ENCODE measurements around the gene PTPRU.
A peak's percentile ranks its signal among the peaks of the same experiment; 100 is the strongest.

The PTPRU gene

GRCh38 chr1:29342351-29342750 lies 106.0 kb downstream of the PTPRU start:
- TF ChIP-seq ZNF548 (tag by site-specific recombination; IDR thresholded peaks at IDR 0.05) (no peak), ZNF623 (tag by site-specific recombination; IDR thresholded peaks at IDR 0.05) (no peak), ZNF146 (tag by site-specific recombination; IDR thresholded peaks at IDR 0.05) (no peak), ZNF664 (tag by site-specific recombination; IDR thresholded peaks at IDR 0.05) (no peak), BCL11A (tag by site-specific recombination; IDR thresholded peaks at IDR 0.05; ENCODE audit: low read depth) (no peak), GLI4 (tag by site-specific recombination; IDR thresholded peaks at IDR 0.05) (no peak), ZNF133 (tag by site-specific recombination; IDR thresholded peaks at IDR 0.05) (no peak), OSR2 (tag by site-specific recombination; IDR thresholded peaks at IDR 0.05) (no peak), ZNF138 (tag by site-specific recombination; IDR thresholded peaks at IDR 0.05; ENCODE audit: borderline replicate concordance) (no peak), ZNF560 (tag by site-specific recombination; IDR thresholded peaks at IDR 0.05; ENCODE audit: borderline replicate concordance) (no peak), ZNF366 (tag by site-specific recombination; conservative IDR thresholded peaks at IDR 0.05) (no peak), GLIS1 (tag by site-specific recombination; IDR thresholded peaks at IDR 0.05) (no peak)
- ChIA-PET CTCF (interaction anchor here (0.9 to 3.7 kb wide), 5 partner anchors 11 to 81 kb away, joined by 3 to 35 read pairs (median 4); no protein-coding TSS in a partner anchor), POLR2A (interaction anchor here (0.6 kb wide), 1 partner anchor 12 kb away, joined by 3 read pairs; no protein-coding TSS in a partner anchor)
- Histone ChIP-seq H3K27ac (ENCODE audit: extremely low read depth, low read depth, low read length) (no peak overlapping the region), H3K4me1 (ENCODE audit: control insufficient read depth, insufficient read depth, low read length) (no peaks in the 10 kb centered on the region), H3K4me3 (ENCODE audit: low read depth, low read length) (no peak overlapping the region), H3K9me3 (ENCODE audit: control insufficient read depth, insufficient read depth, low read depth, low read length) (no peaks in the 10 kb centered on the region), H3K36me3 (ENCODE audit: control insufficient read depth in 2 of 2, insufficient read depth in 1 of 2, low read length in 2 of 2) (no peaks in the 10 kb centered on the region)

GRCh38 chr1:29342983-29343382 lies 106.7 kb downstream of the PTPRU start:
- ChIA-PET CTCF (interaction anchor here (0.6 to 3.7 kb wide), 6 partner anchors 11 to 1349 kb away, joined by 3 to 35 read pairs (median 4); no protein-coding TSS in a partner anchor), POLR2A (no interaction called here)
- Histone ChIP-seq H3K36me3 (ENCODE audit: control insufficient read depth in 2 of 2, insufficient read depth in 1 of 2, low read length in 2 of 2) (no peaks in the 10 kb centered on the region), H3K27ac (ENCODE audit: extremely low read depth, low read depth, low read length) (no peak overlapping the region), H3K4me3 (ENCODE audit: low read depth, low read length) (no peak overlapping the region), H3K9me3 (ENCODE audit: control insufficient read depth, insufficient read depth, low read depth, low read length) (no peaks in the 10 kb centered on the region), H3K4me1 (ENCODE audit: control insufficient read depth, insufficient read depth, low read length) (no peaks in the 10 kb centered on the region)
- TF ChIP-seq ZNF391 (tag by site-specific recombination; IDR thresholded peaks at IDR 0.05; ENCODE audit: borderline replicate concordance, low read depth) = no peak
- peak; percentile 10; the same call in 1 of the 2 replicates for TF ChIP-seq EGR2 (tag by site-specific recombination; IDR thresholded peaks at IDR 0.05; ENCODE audit: low read depth)

GRCh38 chr1:29343476-29343875 lies 107.2 kb downstream of the PTPRU start:
- H3K27ac ChIP-seq (ENCODE audit: extremely low read depth, low read depth, low read length) = no peak overlapping the region
- ChIA-PET CTCF (interaction anchor here (0.6 to 3.7 kb wide), 4 partner anchors 12 to 1348 kb away, joined by 4 to 35 read pairs (median 5); no protein-coding TSS in a partner anchor), POLR2A (no interaction called here)
- TF ChIP-seq ZNF26 (tag by site-specific recombination; IDR thresholded peaks at IDR 0.05) (no peak), ZNF398 (tag by site-specific recombination; IDR thresholded peaks at IDR 0.05) (no peak), ZNF549 (tag by site-specific recombination; IDR thresholded peaks at IDR 0.05) (no peak), ZNF654 (tag by site-specific recombination; IDR thresholded peaks at IDR 0.05; ENCODE audit: low read depth) (no peak), BCL11B (tag by site-specific recombination; IDR thresholded peaks at IDR 0.05; ENCODE audit: low read depth) (no peak), ZNF416 (tag by site-specific recombination; IDR thresholded peaks at IDR 0.05) (no peak), ZNF155 (tag by site-specific recombination; IDR thresholded peaks at IDR 0.05) (no peak), ZNF184 (tag by site-specific recombination; IDR thresholded peaks at IDR 0.05) (no peak), PRDM10 (tag by site-specific recombination; IDR thresholded peaks at IDR 0.05) (0 out of 2 replicates have a peak, but pooled peaks have one; percentile 12), GLI2 (tag by site-specific recombination; IDR thresholded peaks at IDR 0.05; ENCODE audit: borderline replicate concordance, low read depth) (no peak), ZNF335 (tag by site-specific recombination; conservative IDR thresholded peaks at IDR 0.05) (no peak), SCRT1 (tag by site-specific recombination; IDR thresholded peaks at IDR 0.05; ENCODE audit: borderline replicate concordance) (peak; percentile 87), SCRT2 (tag by site-specific recombination; IDR thresholded peaks at IDR 0.05) (peak; percentile 90)
- no peaks in the 10 kb centered on the region for H3K4me1 ChIP-seq (ENCODE audit: control insufficient read depth, insufficient read depth, low read length)
- no peak overlapping the region for H3K4me3 ChIP-seq (ENCODE audit: low read depth, low read length)
- no peaks in the 10 kb centered on the region for H3K36me3 ChIP-seq (ENCODE audit: control insufficient read depth in 2 of 2, insufficient read depth in 1 of 2, low read length in 2 of 2)
- H3K9me3 ChIP-seq (ENCODE audit: control insufficient read depth, insufficient read depth, low read depth, low read length) = no peaks in the 10 kb centered on the region
